Gastroesophageal sphincter (tissue), 4 donors: Measurements from ENCODE around the gene PLGRKT. TPM values are rescaled to one million over a fixed set of nuclear protein-coding genes. Genes with fewer than 3 reads are reported as not detected.

Experiments
- ATAC-seq: fragments of 150-250 bp; one replicate; pipeline ENCODE4 v1.9.1; 2016; ENCODE audit warnings: mild to moderate bottlenecking, moderate library complexity
- H3K27ac ChIP-seq, 4 donors: fragments of 200-600 bp; sonication (generic) in 3 of 4; 1 replicate in 3 of 4; 2 replicates in 1 of 4; pipeline ENCODE4 v1.5.1; 2016 to 2019
- H3K27me3 ChIP-seq: fragments of 200-600 bp; sonication (generic); one replicate; pipeline ENCODE4 v1.5.1; 2019
- H3K36me3 ChIP-seq, 2 donors: fragments of 200-600 bp; sonication (generic); one replicate each; pipeline ENCODE4 v1.5.1; 2019; ENCODE audit warnings: control low read depth in 1 of 2
- H3K4me1 ChIP-seq, 3 donors: fragments of 200-600 bp; sonication (generic); 1 replicate in 2 of 3; 2 replicates in 1 of 3; pipeline ENCODE4 v1.5.1; 2016 to 2019; ENCODE audit warnings: control low read depth in 2 of 3
- H3K4me3 ChIP-seq, 2 donors: fragments of 200-600 bp; sonication (generic); one replicate each; pipeline ENCODE4 v1.5.1; 2019; ENCODE audit warnings: mild to moderate bottlenecking in 1 of 2, moderate library complexity in 1 of 2
- H3K9me3 ChIP-seq, 3 donors: fragments of 200-600 bp; sonication (generic); one replicate each; pipeline ENCODE4 v1.5.1; 2017 to 2019; ENCODE audit warnings: control low read depth in 2 of 3
- EP300 ChIP-seq: sonication (generic); formaldehyde crosslinking; IDR thresholded peaks from one replicate; pipeline ENCODE4 v1.6.1; 2017; ENCODE audit warnings: antibody characterized with exemption, mild to moderate bottlenecking
- POLR2A ChIP-seq, 2 donors: fragments of 450-650 bp; IDR thresholded peaks; one replicate each; pipeline ENCODE4 v1.6.1; 2017; ENCODE audit warnings: antibody characterized with exemption in 2 of 2, mild to moderate bottlenecking in 2 of 2, moderate library complexity in 1 of 2
- POLR2AphosphoS5 ChIP-seq: sonication (generic); formaldehyde crosslinking; IDR thresholded peaks from one replicate; pipeline ENCODE4 v1.6.1; 2017; ENCODE audit warnings: antibody characterized with exemption
- WGBS, 2 donors: methylation state at CpG; one replicate each; pipeline ENCODE4 v1.1.5; 2018; ENCODE audit warnings: low coverage in 1 of 2; 5-methylcytosine and 5-hydroxymethylcytosine counted together
- total RNA-seq, 4 donors: library from RNA; depleted of rRNA; stranded (reverse); fragments of >200 nt; gene quantifications; one replicate each; pipeline ENCODE4 v1.1.0, GENCODE V29; 2016
- TF ChIP-seq, protein P1 (sequence below), 4 experiments: fragments of 200-600 bp in 2 of 4; fragments of 450-650 bp in 2 of 4; sonication (generic) in 1 of 4; IDR thresholded peaks; one replicate each; pipeline ENCODE4 v1.5.1; 2017 to 2019; ENCODE audit warnings: antibody characterized with exemption in 4 of 4, mild to moderate bottlenecking in 2 of 4, moderate library complexity in 2 of 4

Gene PLGRKT
- total RNA-seq, 4 donors from 2014 or later: 8.8 to 22.6 (median 13.3) TPM

GRCh38 chr9:5452286-5452609, 14.5 kb upstream of the PLGRKT start:
- ATAC-seq: no peak
- WGBS, 2 donors: 83% methylated on average over 1 of the region's 1 CpG; no CpG with 5 or more reads in 1 of the 2 donors
- H3K36me3 ChIP-seq: peaks cover 0 to 3% of the 10 kb centered on the region in 2 donors
- H3K4me1 ChIP-seq: peaks cover 0 to 35% (median 6%) of the 10 kb centered on the region in 3 donors
- H3K4me3 ChIP-seq: no peak overlapping the region
- H3K27ac ChIP-seq: no peak overlapping the region
- TF ChIP-seq, protein P1, sequence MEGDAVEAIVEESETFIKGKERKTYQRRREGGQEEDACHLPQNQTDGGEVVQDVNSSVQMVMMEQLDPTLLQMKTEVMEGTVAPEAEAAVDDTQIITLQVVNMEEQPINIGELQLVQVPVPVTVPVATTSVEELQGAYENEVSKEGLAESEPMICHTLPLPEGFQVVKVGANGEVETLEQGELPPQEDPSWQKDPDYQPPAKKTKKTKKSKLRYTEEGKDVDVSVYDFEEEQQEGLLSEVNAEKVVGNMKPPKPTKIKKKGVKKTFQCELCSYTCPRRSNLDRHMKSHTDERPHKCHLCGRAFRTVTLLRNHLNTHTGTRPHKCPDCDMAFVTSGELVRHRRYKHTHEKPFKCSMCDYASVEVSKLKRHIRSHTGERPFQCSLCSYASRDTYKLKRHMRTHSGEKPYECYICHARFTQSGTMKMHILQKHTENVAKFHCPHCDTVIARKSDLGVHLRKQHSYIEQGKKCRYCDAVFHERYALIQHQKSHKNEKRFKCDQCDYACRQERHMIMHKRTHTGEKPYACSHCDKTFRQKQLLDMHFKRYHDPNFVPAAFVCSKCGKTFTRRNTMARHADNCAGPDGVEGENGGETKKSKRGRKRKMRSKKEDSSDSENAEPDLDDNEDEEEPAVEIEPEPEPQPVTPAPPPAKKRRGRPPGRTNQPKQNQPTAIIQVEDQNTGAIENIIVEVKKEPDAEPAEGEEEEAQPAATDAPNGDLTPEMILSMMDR (IDR thresholded peaks at IDR 0.05): no peak
- no peak for TF ChIP-seq EP300
- TF ChIP-seq POLR2AphosphoS5: no peak
- no peak for TF ChIP-seq POLR2A (IDR thresholded peaks at IDR 0.05)
- H3K27me3 ChIP-seq: no peaks in the 10 kb centered on the region
- no peaks in the 10 kb centered on the region for H3K9me3 ChIP-seq

- TF ChIP-seq, protein P1 (IDR thresholded peaks at IDR 0.05): peak; percentile 36 to 89 (median 70)
- TF ChIP-seq POLR2AphosphoS5 (peak; percentile 66), POLR2A (IDR thresholded peaks at IDR 0.05) (peak; percentile 16 to 23), EP300 (no peak)
- whole genome bisulfite sequencing, 2 donors: 3 to 4% methylated on average over 12 to 16 of the region's 36 CpGs
These were observed 12.8 kb upstream of the PLGRKT start, which contains the start of gene CD274 for GRCh38 chr9:5450359-5451091. Gene CD274 (plus strand): TSS chr9:5450542. CDS start chr9:5456114, 5,572 bp downstream.

DNA sequence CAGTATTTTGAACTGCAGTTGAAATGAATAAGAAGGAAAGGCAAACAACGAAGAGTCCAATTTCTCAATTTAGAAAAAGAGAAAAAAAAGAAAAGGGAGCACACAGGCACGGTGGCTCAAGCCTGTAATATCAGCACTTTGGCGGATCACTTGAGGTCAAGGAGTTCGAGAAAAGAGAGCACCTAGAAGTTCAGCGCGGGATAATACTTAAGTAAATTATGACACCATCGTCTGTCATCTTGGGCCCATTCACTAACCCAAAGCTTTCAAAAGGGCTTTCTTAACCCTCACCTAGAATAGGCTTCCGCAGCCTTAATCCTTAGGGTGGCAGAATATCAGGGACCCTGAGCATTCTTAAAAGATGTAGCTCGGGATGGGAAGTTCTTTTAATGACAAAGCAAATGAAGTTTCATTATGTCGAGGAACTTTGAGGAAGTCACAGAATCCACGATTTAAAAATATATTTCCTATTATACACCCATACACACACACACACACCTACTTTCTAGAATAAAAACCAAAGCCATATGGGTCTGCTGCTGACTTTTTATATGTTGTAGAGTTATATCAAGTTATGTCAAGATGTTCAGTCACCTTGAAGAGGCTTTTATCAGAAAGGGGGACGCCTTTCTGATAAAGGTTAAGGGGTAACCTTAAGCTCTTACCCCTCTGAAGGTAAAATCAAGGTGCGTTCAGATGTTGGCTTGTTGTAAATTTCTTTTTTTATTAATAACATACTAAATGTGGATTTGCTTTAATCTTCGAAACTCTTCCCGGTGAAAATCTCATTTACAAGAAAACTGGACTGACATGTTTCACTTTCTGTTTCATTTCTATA, 12.0 kb upstream of the PLGRKT start:
- H3K4me1 ChIP-seq: peaks cover 0 to 35% (median 6%) of the 10 kb centered on the region in 3 donors
- no peaks in the 10 kb centered on the region for H3K9me3 ChIP-seq
- TF ChIP-seq, protein P1 (IDR thresholded peaks at IDR 0.05): no peak
- TF ChIP-seq POLR2AphosphoS5: no peak
- TF ChIP-seq POLR2A (IDR thresholded peaks at IDR 0.05): no peak
- no peak for TF ChIP-seq EP300
- WGBS, 2 donors: 46 to 53% methylated on average over 14 to 15 of the region's 15 CpGs
- no peaks in the 10 kb centered on the region for H3K36me3 ChIP-seq
- peak overlapping the region; percentile 67 to 78 (median 78) for H3K27ac ChIP-seq
- no peaks in the 10 kb centered on the region for H3K27me3 ChIP-seq
- ATAC-seq: no peak
- peak overlapping the region; percentile 59 to 95 for H3K4me3 ChIP-seq

More at GRCh38 chr9:5450359-5451091, 12.8 kb upstream of the PLGRKT start, which contains the start of gene CD274:
- peaks cover 0 to 35% (median 6%) of the 10 kb centered on the region in 3 donors for H3K4me1 ChIP-seq
- ATAC-seq: peak; percentile 99
- H3K9me3 ChIP-seq: no peaks in the 10 kb centered on the region
- H3K27me3 ChIP-seq: no peaks in the 10 kb centered on the region
- peak within 1 kb of the TSS; percentile 59 to 95 for H3K4me3 ChIP-seq
- H3K27ac ChIP-seq: peak within 1 kb of the TSS; percentile 67 to 78 (median 78)
- no peaks in the 10 kb centered on the region for H3K36me3 ChIP-seq

GRCh38 chr9:5448461-5449435, 11.0 kb upstream of the PLGRKT start:
- no peak overlapping the region for H3K4me3 ChIP-seq
- no peaks in the 10 kb centered on the region for H3K9me3 ChIP-seq
- peaks cover 0 to 31% (median 6%) of the 10 kb centered on the region in 3 donors for H3K4me1 ChIP-seq
- H3K27ac ChIP-seq: peak overlapping the region in 2 of 4 donors; percentile 78
- no peak for ATAC-seq
- TF ChIP-seq POLR2AphosphoS5: no peak
- no peak for TF ChIP-seq EP300
- TF ChIP-seq POLR2A (IDR thresholded peaks at IDR 0.05): no peak
- TF ChIP-seq, protein P1 (IDR thresholded peaks at IDR 0.05): no peak
- WGBS, 2 donors: 73 to 90% methylated on average over 2 to 5 of the region's 5 CpGs
- H3K36me3 ChIP-seq: no peaks in the 10 kb centered on the region
- no peaks in the 10 kb centered on the region for H3K27me3 ChIP-seq
